GM21526 (cell line): ENCODE results near the gene HSP90AB1.
A peak's percentile ranks its signal among the peaks of the same experiment; 100 is the strongest.

ENCODE experiments used
- ATAC-seq: cut with Tn5 transposase; IDR thresholded peaks from one replicate; pipeline ENCODE4 v1.9.1; 2021; ENCODE audit warnings: moderate library complexity; ENCODE audit not compliant: unreplicated experiment, low FRiP score

Gene HSP90AB1

GRCh38 chr6:44234101-44235025, 12.5 kb upstream of the HSP90AB1 start:
- ATAC-seq: no peak

- no peak for ATAC-seq
These were observed 11.6 kb upstream of the HSP90AB1 start for GRCh38 chr6:44235269-44235668.

GRCh38 chr6:44235891-44236516, 10.9 kb upstream of the HSP90AB1 start:
- no peak for ATAC-seq

GRCh38 chr6:44237021-44237812, 9.7 kb upstream of the HSP90AB1 start:
- ATAC-seq: peak; percentile 36

GRCh38 chr6:44237813-44238433, 9.0 kb upstream of the HSP90AB1 start:
- peak; percentile 84 for ATAC-seq

- no peak for ATAC-seq
These were observed 8.1 kb upstream of the HSP90AB1 start for GRCh38 chr6:44238687-44239350.

GRCh38 chr6:44243345-44243744, 3.6 kb upstream of the HSP90AB1 start:
- no peak for ATAC-seq

GRCh38 chr6:44245391-44245911, 1.4 kb upstream of the HSP90AB1 start:
- ATAC-seq: no peak

GRCh38 chr6:44245912-44246662, 814 bp upstream of the HSP90AB1 start:
- peak; percentile 31 for ATAC-seq

GRCh38 chr6:44247338-44248302, 719 bp downstream of the HSP90AB1 start:
- ATAC-seq: peak; percentile 16

GRCh38 chr6:44248579-44248978, 1.7 kb downstream of the HSP90AB1 start:
- ATAC-seq: no peak

- ATAC-seq: no peak
These were observed 2.3 kb downstream of the HSP90AB1 start for GRCh38 chr6:44249082-44249748.

GRCh38 chr6:44250067-44250717, 3.3 kb downstream of the HSP90AB1 start:
- no peak for ATAC-seq

GRCh38 chr6:44250718-44251123, 3.8 kb downstream of the HSP90AB1 start:
- no peak for ATAC-seq

- ATAC-seq: no peak
These were observed 4.9 kb downstream of the HSP90AB1 start for GRCh38 chr6:44251576-44252524.
